Measurements from ENCODE around the gene GPNMB.

GPNMB gene

DNA sequence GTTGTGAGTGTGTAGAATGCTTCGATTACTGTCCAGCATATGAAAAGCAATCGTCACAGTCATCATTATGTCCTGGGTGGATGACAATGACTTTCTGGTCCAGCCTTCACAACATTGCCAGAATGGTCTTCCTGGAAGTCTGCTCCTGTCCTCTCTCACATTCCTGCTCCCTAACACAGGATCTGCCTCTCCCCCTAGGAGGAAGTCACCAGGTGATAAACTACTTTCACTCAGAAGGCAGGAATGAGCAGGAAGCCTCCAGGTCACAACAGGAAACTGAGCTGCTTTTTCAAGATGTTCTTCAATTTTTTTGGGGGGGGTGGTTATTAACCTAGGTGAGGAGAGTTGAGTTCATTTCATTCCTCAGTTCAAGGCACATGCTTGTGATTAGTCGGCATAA is 13.6 kb upstream of the GPNMB start:
- no peak overlapping the region for H3K27ac ChIP-seq (ENCODE audit: low read depth, low read length)
- no peaks in the 10 kb centered on the region for H3K36me3 ChIP-seq (ENCODE audit: control insufficient read depth in 1 of 2, insufficient read depth in 2 of 2, low read length in 2 of 2)
- no peaks in the 10 kb centered on the region for H3K79me2 ChIP-seq (ENCODE audit: control insufficient read depth, insufficient read depth, low read length, poor library complexity)
- H3K18ac ChIP-seq (ENCODE audit: low read length), result no peak overlapping the region
- no peak overlapping the region for H3K9ac ChIP-seq (ENCODE audit: low read length)
- H4K91ac ChIP-seq (ENCODE audit: low read depth, low read length), result no peak overlapping the region
- H4K12ac ChIP-seq (ENCODE audit: low read depth, low read length), result no peak overlapping the region
- H3K9me3 ChIP-seq (ENCODE audit: insufficient read depth, low read depth, low read length), result no peaks in the 10 kb centered on the region
- no peak overlapping the region for H2BK5ac ChIP-seq (ENCODE audit: low read depth, low read length, poor library complexity)
- no peak overlapping the region for H2AFZ ChIP-seq (ENCODE audit: insufficient read depth, low read length, poor library complexity)
- H2BK12ac ChIP-seq (ENCODE audit: low read length), result no peak overlapping the region
- no peak overlapping the region for H3K4me3 ChIP-seq (ENCODE audit: low read depth, low read length)
- no peak overlapping the region for H3K23ac ChIP-seq (ENCODE audit: low read length)
- no peak overlapping the region for H3K14ac ChIP-seq (ENCODE audit: low read length)
- no CpG with 5 or more reads among the region's 3 CpGs for WGBS (ENCODE audit: extremely low coverage, insufficient coverage, insufficient read length)
- H4K8ac ChIP-seq (ENCODE audit: low read depth, low read length), result no peak overlapping the region
- H3K4me1 ChIP-seq (ENCODE audit: control insufficient read depth in 1 of 2, insufficient read depth in 2 of 2, low read length in 2 of 2), result no peaks in the 10 kb centered on the region
- DNase-seq, result no peak
- no peak overlapping the region for H3K4me2 ChIP-seq (ENCODE audit: low read length)
- H2BK120ac ChIP-seq (ENCODE audit: insufficient read depth, low read length, poor library complexity), result no peak overlapping the region
- H3K4ac ChIP-seq (ENCODE audit: low read depth, low read length), result no peak overlapping the region
- H3K79me1 ChIP-seq (ENCODE audit: low read length), result no peaks in the 10 kb centered on the region
- H2AK5ac ChIP-seq (ENCODE audit: low read length), result no peak overlapping the region
- H3K27me3 ChIP-seq (ENCODE audit: insufficient read depth, low read length), result no peaks in the 10 kb centered on the region

DNA sequence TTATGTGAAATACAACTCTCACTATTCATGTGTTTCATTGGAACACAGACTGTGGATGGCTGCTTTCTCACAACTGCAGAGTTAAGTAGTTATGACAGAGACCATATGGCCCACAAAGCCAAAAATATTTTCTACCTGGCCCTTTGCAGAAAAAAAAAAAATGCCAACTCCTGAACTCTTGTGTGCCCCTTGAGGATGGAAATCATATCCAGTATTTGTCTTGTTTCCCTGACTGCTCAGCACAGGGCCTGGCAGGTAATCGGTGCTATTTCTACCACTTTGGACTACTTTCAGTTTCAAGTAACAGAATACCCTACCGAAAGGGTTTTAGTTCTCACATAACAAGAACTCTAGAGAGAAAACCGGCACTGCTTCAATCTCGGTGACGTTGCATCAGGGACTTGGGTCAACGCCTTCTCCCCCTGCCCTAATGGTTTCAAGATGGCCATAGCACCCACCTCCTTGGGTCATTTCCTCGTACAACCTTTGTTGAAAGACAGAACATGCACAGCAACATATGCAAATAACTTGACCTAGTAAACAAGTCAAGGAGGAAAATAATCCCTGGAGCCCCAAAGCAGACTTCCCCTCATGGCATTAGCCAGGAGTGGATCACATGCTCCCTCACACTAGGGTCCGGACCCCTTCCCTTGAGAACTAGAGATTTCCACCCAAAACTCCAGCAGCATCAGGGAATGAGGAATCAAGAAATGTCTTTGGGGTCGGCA is 11.8 kb upstream of the GPNMB start:
- Histone ChIP-seq H3K27me3 (ENCODE audit: insufficient read depth, low read length) (no peaks in the 10 kb centered on the region), H3K9ac (ENCODE audit: low read length) (no peak overlapping the region), H3K27ac (ENCODE audit: low read depth, low read length) (no peak overlapping the region), H4K8ac (ENCODE audit: low read depth, low read length) (no peak overlapping the region), H4K12ac (ENCODE audit: low read depth, low read length) (no peak overlapping the region), H3K4me3 (ENCODE audit: low read depth, low read length) (no peak overlapping the region), H3K9me3 (ENCODE audit: insufficient read depth, low read depth, low read length) (no peaks in the 10 kb centered on the region), H4K91ac (ENCODE audit: low read depth, low read length) (no peak overlapping the region), H2BK12ac (ENCODE audit: low read length) (no peak overlapping the region), H2AFZ (ENCODE audit: insufficient read depth, low read length, poor library complexity) (no peak overlapping the region), H3K14ac (ENCODE audit: low read length) (no peak overlapping the region), H3K18ac (ENCODE audit: low read length) (no peak overlapping the region), H3K79me1 (ENCODE audit: low read length) (no peaks in the 10 kb centered on the region), H3K4me1 (ENCODE audit: control insufficient read depth in 1 of 2, insufficient read depth in 2 of 2, low read length in 2 of 2) (no peaks in the 10 kb centered on the region), H3K79me2 (ENCODE audit: control insufficient read depth, insufficient read depth, low read length, poor library complexity) (no peaks in the 10 kb centered on the region), H2BK5ac (ENCODE audit: low read depth, low read length, poor library complexity) (no peak overlapping the region), H3K4ac (ENCODE audit: low read depth, low read length) (no peak overlapping the region), H2BK120ac (ENCODE audit: insufficient read depth, low read length, poor library complexity) (no peak overlapping the region), H3K23ac (ENCODE audit: low read length) (no peak overlapping the region), H2AK5ac (ENCODE audit: low read length) (no peak overlapping the region), H3K36me3 (ENCODE audit: control insufficient read depth in 1 of 2, insufficient read depth in 2 of 2, low read length in 2 of 2) (no peaks in the 10 kb centered on the region), H3K4me2 (ENCODE audit: low read length) (no peak overlapping the region)
- WGBS (ENCODE audit: extremely low coverage, insufficient coverage, insufficient read length), result no CpG with 5 or more reads among the region's 9 CpGs
- no peak for DNase-seq

DNA sequence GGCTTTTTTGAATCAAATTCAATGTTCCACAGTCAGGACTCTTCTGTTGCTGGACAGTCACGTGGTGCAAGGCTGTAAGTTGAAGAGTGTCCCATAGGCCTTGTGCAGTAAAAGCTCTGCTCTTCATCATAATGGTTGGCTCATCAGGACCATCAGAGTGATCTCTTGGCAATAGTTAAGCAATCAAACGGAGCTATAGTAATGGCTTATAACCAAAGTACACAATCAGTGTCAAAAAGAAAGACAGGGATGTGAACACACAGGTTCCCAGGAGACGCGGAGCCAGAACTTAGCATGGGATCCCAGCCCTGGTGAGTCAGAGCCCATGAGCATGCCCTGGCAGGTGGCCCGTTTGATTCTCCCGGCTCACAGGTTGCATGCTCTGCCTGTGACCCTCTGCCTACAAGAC is 10.8 kb upstream of the GPNMB start:
- Histone ChIP-seq H2BK120ac (ENCODE audit: insufficient read depth, low read length, poor library complexity) (no peak overlapping the region), H2AK5ac (ENCODE audit: low read length) (no peak overlapping the region), H3K36me3 (ENCODE audit: control insufficient read depth in 1 of 2, insufficient read depth in 2 of 2, low read length in 2 of 2) (no peaks in the 10 kb centered on the region), H3K4me3 (ENCODE audit: low read depth, low read length) (no peak overlapping the region), H3K18ac (ENCODE audit: low read length) (no peak overlapping the region), H4K8ac (ENCODE audit: low read depth, low read length) (no peak overlapping the region), H3K27me3 (ENCODE audit: insufficient read depth, low read length) (no peaks in the 10 kb centered on the region), H3K4me1 (ENCODE audit: control insufficient read depth in 1 of 2, insufficient read depth in 2 of 2, low read length in 2 of 2) (no peaks in the 10 kb centered on the region), H2BK5ac (ENCODE audit: low read depth, low read length, poor library complexity) (no peak overlapping the region), H4K91ac (ENCODE audit: low read depth, low read length) (no peak overlapping the region), H3K27ac (ENCODE audit: low read depth, low read length) (no peak overlapping the region), H2BK12ac (ENCODE audit: low read length) (no peak overlapping the region), H3K79me2 (ENCODE audit: control insufficient read depth, insufficient read depth, low read length, poor library complexity) (no peaks in the 10 kb centered on the region), H3K4me2 (ENCODE audit: low read length) (no peak overlapping the region), H2AFZ (ENCODE audit: insufficient read depth, low read length, poor library complexity) (no peak overlapping the region), H3K9me3 (ENCODE audit: insufficient read depth, low read depth, low read length) (no peaks in the 10 kb centered on the region), H3K4ac (ENCODE audit: low read depth, low read length) (no peak overlapping the region), H3K14ac (ENCODE audit: low read length) (no peak overlapping the region), H3K23ac (ENCODE audit: low read length) (no peak overlapping the region), H3K9ac (ENCODE audit: low read length) (no peak overlapping the region), H3K79me1 (ENCODE audit: low read length) (no peaks in the 10 kb centered on the region), H4K12ac (ENCODE audit: low read depth, low read length) (no peak overlapping the region)
- no peak for DNase-seq
- no CpG with 5 or more reads among the region's 6 CpGs for WGBS (ENCODE audit: extremely low coverage, insufficient coverage, insufficient read length)

DNA sequence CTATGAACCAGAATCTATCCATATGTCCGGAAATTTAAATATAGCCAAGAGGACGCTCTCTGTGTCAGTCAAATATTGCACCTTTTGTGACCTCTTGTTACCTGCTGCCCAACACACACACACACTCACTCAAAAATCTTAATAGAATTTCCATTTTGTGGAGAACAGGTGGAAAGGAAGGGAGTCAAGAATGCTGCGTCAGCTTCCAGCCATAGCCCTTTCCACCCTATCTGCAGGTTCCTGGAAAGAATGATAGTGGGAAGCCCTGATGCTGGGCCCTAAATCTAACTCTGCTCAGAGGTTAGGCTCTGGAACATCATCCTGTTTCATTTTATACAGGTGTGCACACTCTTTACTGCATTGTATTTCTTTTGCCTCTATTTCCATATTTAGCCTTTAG is 9.6 kb upstream of the GPNMB start:
- H3K4me2 ChIP-seq (ENCODE audit: low read length), result no peak overlapping the region
- no peak overlapping the region for H3K18ac ChIP-seq (ENCODE audit: low read length)
- no peak for DNase-seq
- no peak overlapping the region for H2BK120ac ChIP-seq (ENCODE audit: insufficient read depth, low read length, poor library complexity)
- no peaks in the 10 kb centered on the region for H3K4me1 ChIP-seq (ENCODE audit: control insufficient read depth in 1 of 2, insufficient read depth in 2 of 2, low read length in 2 of 2)
- no peak overlapping the region for H4K12ac ChIP-seq (ENCODE audit: low read depth, low read length)
- H3K14ac ChIP-seq (ENCODE audit: low read length), result no peak overlapping the region
- no peak overlapping the region for H3K9ac ChIP-seq (ENCODE audit: low read length)
- no peaks in the 10 kb centered on the region for H3K9me3 ChIP-seq (ENCODE audit: insufficient read depth, low read depth, low read length)
- H3K79me2 ChIP-seq (ENCODE audit: control insufficient read depth, insufficient read depth, low read length, poor library complexity), result no peaks in the 10 kb centered on the region
- H2AK5ac ChIP-seq (ENCODE audit: low read length), result no peak overlapping the region
- no peaks in the 10 kb centered on the region for H3K79me1 ChIP-seq (ENCODE audit: low read length)
- H3K23ac ChIP-seq (ENCODE audit: low read length), result no peak overlapping the region
- H3K27ac ChIP-seq (ENCODE audit: low read depth, low read length), result no peak overlapping the region
- H4K91ac ChIP-seq (ENCODE audit: low read depth, low read length), result no peak overlapping the region
- no peak overlapping the region for H2BK5ac ChIP-seq (ENCODE audit: low read depth, low read length, poor library complexity)
- H4K8ac ChIP-seq (ENCODE audit: low read depth, low read length), result no peak overlapping the region
- no peaks in the 10 kb centered on the region for H3K36me3 ChIP-seq (ENCODE audit: control insufficient read depth in 1 of 2, insufficient read depth in 2 of 2, low read length in 2 of 2)
- H3K4me3 ChIP-seq (ENCODE audit: low read depth, low read length), result no peak overlapping the region
- no peak overlapping the region for H3K4ac ChIP-seq (ENCODE audit: low read depth, low read length)
- no peak overlapping the region for H2BK12ac ChIP-seq (ENCODE audit: low read length)
- no CpG with 5 or more reads among the region's 3 CpGs for WGBS (ENCODE audit: extremely low coverage, insufficient coverage, insufficient read length)
- H3K27me3 ChIP-seq (ENCODE audit: insufficient read depth, low read length), result no peaks in the 10 kb centered on the region
- H2AFZ ChIP-seq (ENCODE audit: insufficient read depth, low read length, poor library complexity), result no peak overlapping the region
